HCEC 1CT (cell line): ENCODE results near the gene RANBP2.
A peak's percentile ranks its signal among the peaks of the same experiment; 100 is the strongest.

Experiments
- DNase-seq: peaks from one replicate; pipeline ENCODE4 v3.0.0-alpha.2; 2017

Gene RANBP2

GRCh38 chr2:108786008-108786353, 66.7 kb downstream of the RANBP2 start:
- no peak for DNase-seq

- DNase-seq = peak; percentile 84
These were observed 67.3 kb downstream of the RANBP2 start, which contains the start of gene CCDC138 for GRCh38 chr2:108786354-108787215. CCDC138 (plus strand) TSS chr2:108786771; CDS start chr2:108786823, 52 bp downstream.

GRCh38 chr2:108787216-108787541, 67.9 kb downstream of the RANBP2 start:
- DNase-seq = no peak

- DNase-seq = no peak
These were observed 83.9 kb downstream of the RANBP2 start for GRCh38 chr2:108803045-108803736.

DNA sequence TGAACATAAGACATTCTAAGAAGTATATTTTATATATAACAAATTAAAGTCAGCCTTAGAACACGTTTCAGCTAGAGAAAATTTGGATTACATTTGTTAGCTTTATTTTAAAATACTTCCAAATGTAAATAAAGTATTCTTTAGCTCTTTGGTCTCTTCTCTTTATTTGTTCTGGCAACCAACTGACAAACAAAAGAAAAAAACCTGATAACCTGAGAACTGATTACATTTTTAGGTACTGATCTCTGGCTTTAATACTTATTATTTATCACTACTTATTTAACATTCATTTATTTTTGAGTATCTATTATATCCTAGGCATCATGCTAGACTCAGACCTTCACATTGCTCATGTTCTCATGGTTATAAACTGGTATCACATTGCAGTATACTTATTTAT, 85.8 kb downstream of the RANBP2 start:
- DNase-seq = no peak

DNA sequence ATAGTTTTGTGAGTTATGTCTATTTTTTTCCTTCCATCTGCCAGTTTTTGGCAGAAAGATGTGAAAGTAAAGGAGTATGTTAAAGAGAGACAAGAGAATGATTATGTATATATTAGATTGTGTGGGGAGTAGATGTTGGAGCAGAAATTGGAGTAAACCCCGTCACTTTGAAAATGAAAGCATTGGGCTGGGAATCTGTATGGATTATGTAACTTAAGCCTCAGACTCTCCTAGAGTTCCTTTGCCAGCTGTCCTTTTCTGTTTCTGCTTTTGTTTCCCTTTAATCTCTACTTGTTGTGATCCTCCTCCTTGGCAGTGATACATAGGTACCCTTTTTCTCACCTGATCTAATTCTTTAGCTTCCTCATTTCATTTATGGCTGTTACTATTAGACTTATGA, 86.5 kb downstream of the RANBP2 start:
- no peak for DNase-seq

DNA sequence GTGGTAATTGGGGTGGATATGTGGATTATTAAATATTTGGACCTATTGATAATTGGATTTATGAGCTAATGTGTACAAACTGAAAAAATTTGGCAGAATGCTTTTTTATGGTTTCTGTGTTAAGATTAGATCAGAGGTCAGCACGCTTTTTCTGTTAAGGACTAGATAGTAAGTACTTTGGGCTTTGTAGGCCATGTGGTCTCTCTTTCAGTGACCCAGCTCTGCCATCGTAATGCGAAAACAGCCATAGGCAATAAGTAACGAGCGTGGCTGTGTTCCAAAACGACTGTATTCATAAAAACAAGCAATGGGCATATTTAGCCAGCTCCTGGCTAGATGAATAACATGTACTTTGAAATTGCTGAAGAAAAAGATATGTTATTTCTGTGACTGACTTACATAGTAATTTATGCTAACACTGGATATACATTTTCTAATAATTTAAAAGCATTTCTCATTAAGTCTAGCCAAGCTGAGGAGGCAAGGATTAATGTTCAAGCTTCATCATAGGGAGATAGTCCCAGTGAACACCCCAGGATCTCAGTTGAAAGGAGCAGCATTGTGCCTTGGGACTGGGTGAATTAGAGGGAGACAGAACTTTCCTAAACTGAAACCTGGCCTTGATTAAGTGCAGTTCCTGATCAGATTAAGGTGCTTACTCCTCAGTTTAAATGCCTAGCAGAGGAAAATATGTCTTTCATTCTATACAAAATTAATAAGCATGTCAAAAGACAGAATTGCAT, 87.3 kb downstream of the RANBP2 start:
- DNase-seq = no peak

DNA sequence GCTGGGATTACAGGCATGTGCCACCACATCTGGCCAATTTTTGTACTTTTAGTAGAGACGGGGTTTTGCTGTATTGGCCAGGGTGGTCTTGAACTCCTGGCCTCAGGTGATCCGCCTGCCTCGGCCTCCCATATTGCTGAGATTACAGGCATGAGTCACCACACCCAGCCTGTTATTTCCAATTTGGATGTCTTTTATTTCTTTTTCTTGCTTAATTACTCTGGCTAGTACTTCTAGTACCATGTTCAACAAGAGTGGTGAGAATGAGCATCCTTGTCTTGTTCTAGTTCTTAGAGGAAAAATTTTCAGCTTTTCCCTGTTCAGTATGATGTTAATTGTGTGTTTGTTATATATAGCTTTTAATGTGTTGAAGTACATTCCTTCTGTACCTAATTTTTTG, 90.7 kb downstream of the RANBP2 start:
- DNase-seq = no peak

DNA sequence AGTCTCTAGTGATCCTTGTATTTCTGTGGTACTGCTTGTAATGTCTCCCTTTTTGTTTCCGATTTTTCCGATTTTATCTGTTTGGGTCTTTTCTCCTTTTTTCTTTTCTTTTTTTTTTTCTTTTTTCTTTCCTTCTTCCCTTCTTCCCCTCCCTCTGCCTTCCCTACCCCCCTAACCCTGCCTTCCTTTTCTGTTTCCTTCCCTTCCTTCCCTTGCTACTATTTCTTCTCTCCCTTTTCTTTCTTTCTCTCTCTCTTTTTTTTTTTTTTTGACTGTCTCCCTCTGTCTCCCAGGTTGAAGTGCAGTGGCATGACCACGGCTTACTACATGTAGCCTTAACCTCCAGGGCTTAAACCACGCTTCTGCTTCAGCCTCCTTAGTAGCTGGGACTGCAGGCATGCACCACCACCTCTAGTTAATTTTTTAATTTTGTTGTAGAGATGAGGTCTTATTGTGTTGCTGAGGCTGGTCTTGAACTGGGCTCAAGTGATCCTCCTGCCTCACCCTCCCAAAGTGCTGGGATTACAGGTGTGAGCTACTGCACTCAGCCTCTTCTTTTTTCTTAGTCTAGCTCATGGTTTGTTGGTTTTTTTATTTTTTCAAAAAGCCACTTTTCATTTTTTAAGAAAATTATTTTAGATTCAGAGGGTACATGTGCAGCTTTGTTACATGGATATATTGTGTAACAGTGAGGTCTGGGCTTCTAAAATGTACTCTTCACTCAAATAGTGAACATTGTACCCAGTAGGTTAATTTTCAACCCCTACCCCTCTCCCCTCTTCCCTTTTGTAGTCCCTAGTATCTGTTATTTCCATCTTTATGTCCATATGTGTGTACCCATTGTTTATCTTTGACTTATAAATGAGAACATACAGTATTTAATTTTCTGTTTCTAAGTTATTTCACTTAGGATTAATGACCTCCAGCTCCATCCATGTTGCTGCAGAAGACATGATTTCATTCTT, 92.0 kb downstream of the RANBP2 start:
- no peak for DNase-seq

- DNase-seq = peak; percentile 8
These were observed 94.5 kb downstream of the RANBP2 start for GRCh38 chr2:108813732-108814131.

DNA sequence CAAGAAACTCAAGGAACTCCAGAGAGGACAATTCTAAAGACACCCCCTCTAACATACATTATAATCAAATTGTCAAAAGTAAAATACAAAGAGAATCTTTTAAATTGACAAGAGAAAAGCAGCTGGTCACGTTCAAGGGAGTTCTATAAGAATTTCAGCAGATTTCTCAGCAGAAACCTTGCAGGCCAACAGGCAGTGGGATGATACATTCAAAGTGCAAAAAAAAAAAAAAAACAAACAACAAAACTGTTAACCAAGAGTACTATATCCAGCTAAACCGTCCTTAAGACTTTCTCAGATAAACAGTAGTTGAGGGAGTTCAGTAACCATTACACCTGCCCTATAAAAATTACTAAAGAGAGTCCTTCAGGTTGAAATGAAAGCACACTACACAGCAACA, 101.2 kb downstream of the RANBP2 start:
- no peak for DNase-seq

DNA sequence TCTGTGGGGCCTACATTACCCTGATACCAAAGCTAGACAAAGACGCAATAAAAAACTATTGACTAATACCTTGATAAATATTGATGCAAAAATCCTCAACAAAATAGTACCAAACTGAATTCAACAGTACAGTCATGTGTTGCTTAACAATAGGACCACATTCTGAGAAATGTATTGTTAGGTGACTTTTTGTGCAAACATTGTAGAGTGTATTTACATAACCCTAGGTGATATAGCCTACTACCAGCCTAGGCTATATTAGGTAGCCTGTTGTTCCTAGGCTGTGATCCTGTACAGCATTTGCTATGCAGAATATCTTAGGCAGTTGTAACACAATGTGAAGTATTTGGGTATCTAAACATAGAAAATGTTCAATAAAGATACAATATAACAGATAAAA, 104.0 kb downstream of the RANBP2 start:
- no peak for DNase-seq

DNA sequence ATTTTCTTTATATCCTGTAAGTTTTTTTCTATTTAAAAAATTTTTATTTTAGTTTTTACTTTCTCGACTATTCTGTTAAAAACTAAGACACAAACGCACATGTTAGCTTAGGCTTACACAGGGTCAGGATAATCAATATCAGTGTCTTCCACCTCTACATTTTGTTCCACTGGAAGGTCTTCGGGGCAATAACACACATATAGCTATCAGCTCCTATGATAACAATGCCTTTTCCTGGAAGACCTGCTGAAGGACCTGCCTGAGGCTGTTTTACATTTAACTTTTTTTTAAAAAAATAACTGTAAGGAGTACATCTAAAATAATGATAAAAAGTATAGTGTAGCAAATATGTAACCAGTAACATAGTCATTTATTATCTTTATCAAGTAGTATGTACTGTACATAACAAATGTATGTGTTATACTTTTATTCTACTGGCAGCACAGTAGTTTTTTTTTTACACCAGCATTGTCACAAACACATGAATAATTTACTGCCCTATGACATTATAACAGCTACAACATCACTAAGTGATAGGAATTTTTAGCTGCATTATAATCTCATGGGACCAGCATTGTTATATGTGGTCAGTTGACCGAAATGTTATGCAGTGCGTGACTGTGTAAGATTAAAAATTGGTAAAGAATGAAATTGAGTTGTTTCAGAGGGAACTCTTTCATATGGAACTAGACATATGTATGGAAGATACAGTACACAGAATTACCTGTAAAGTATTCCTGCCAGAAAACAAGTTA, 105.2 kb downstream of the RANBP2 start:
- no peak for DNase-seq

DNA sequence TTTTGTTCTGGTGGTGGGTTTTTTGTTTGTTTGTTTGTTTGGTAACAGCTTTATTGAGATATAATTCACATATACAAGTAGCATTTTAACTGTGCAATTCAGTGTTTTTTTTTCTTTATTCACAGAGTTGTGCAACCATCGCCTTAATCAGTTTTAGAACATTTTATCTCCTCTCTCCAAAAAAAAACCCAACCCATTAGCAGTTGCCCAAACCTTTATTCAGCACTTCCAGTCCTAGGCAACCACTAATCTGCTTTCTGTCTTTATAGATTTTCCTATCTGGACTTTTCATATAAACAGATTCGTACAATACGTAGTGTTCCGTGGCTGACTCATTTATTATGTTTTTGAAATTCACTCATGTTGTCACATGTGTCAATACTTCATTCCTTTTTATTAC, 106.0 kb downstream of the RANBP2 start:
- DNase-seq = no peak

DNA sequence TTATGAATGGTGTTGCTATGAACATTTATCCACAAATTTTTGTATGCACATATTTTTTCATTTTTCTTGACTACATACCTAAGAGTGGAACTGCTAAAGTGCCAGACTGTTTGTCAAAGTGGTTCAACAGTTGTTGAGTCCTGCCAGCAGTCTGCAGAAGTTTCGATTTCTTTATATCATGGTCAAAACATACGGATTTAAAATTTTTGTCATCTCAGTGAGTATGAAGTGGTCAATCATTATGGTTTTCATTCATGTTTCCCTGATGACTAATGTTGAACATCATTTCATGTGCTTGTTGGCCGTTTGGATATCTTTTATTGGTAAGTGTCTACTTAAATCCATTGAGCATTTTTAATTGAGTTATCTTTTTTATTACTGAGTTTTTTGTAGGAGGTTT, 106.5 kb downstream of the RANBP2 start:
- DNase-seq = no peak

- DNase-seq = no peak
These were observed 110.5 kb downstream of the RANBP2 start for GRCh38 chr2:108829578-108830310.

GRCh38 chr2:108833219-108833618, 113.9 kb downstream of the RANBP2 start:
- DNase-seq = no peak

GRCh38 chr2:108834620-108835019, 115.3 kb downstream of the RANBP2 start:
- DNase-seq = no peak

DNA sequence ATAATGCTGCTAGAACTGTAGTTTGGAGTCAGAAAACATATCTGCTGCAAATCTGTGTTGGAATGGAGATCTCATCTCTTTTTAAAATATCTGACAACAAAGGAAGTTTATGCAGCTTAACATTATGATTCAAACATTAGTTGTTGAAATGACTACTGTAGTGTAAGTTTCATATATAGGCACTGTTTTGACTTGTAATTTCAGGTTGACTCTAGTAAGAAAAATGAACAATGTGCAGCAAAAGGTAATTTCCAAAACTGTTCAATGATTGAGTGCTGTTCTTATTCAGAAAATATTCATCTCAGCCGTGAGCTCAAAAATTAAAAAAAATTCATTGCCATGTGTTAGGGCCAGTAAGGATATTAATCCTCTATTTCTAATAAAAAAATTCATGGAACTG, 115.8 kb downstream of the RANBP2 start:
- no peak for DNase-seq
